Erythroblast (primary cell): ENCODE data around the gene ATAD3C.

ENCODE experiments used
- GATA1 ChIP-seq: IDR thresholded peaks from 2 replicates; pipeline ENCODE4 v1.6.1; 2011; ENCODE audit warnings: low read depth, mild to moderate bottlenecking, control low read depth, low read length, moderate library complexity
- POLR2A ChIP-seq: IDR thresholded peaks from 2 replicates; pipeline ENCODE4 v1.6.1; 2011; ENCODE audit warnings: mild to moderate bottlenecking, low read length

GRCh38 chr1:1430114-1430982, 19.1 kb upstream of the ATAD3C start:
- TF ChIP-seq POLR2A (no peak), GATA1 (no peak)
